ENCODE measurements around the gene KCNJ6.

GRCh38 chr21:37656899-37657298, 259.4 kb downstream of the KCNJ6 start:
- TF ChIP-seq, protein P1, sequence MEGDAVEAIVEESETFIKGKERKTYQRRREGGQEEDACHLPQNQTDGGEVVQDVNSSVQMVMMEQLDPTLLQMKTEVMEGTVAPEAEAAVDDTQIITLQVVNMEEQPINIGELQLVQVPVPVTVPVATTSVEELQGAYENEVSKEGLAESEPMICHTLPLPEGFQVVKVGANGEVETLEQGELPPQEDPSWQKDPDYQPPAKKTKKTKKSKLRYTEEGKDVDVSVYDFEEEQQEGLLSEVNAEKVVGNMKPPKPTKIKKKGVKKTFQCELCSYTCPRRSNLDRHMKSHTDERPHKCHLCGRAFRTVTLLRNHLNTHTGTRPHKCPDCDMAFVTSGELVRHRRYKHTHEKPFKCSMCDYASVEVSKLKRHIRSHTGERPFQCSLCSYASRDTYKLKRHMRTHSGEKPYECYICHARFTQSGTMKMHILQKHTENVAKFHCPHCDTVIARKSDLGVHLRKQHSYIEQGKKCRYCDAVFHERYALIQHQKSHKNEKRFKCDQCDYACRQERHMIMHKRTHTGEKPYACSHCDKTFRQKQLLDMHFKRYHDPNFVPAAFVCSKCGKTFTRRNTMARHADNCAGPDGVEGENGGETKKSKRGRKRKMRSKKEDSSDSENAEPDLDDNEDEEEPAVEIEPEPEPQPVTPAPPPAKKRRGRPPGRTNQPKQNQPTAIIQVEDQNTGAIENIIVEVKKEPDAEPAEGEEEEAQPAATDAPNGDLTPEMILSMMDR (conservative IDR thresholded peaks at IDR 0.05; ENCODE audit: low read length) = no peak
- TF ChIP-seq EZH2phosphoT487 (IDR thresholded peaks at IDR 0.05; ENCODE audit: borderline replicate concordance, low read depth, low read length) = no peak
